ENCODE measurements around the gene CERS5. TPM values are rescaled to one million over a fixed set of nuclear protein-coding genes. Genes with fewer than 3 reads are reported as not detected.

Gene CERS5
- total and polyA plus RNA-seq, 10 of the 15 experiments (the other 5 are each of a cell fraction or from before 2014, with no cell fraction given): 6.8 to 50.1 (median 31.8) TPM

- ChIA-PET SMC1A (ENCODE audit: uncharacterized antibody, unreplicated experiment) (interaction anchor here (0.6 to 3.9 kb wide), 13 partner anchors 9 to 344 kb away, joined by 3 to 29 read pairs (median 3); partner anchors contain the start of genes CERS5 and COX14), CTCF (interaction anchor here (0.8 to 9.0 kb wide), 24 partner anchors 10 to 342 kb away, joined by 3 to 250 read pairs (median 5); partner anchors contain the start of genes CERS5, COX14, GPD1 and LIMA1), POLR2A (interaction anchor here (0.6 to 1.2 kb wide), 3 partner anchors 23 to 59 kb away, joined by 5 to 8 read pairs (median 5); no protein-coding TSS in a partner anchor), RAD21 (ENCODE audit: unreplicated experiment) (interaction anchor here (1.3 to 5.6 kb wide), 9 partner anchors 23 to 227 kb away, joined by 3 to 47 read pairs (median 5); partner anchors contain the start of genes CERS5 and COX14)
- H3K27ac ChIP-seq (ENCODE audit: control insufficient read depth, insufficient read depth): no peak overlapping the region
- DNase-seq (ENCODE audit: low read depth, low spot score) (no peak), ATAC-seq (no peak), FAIRE-seq (no peak)
- TF ChIP-seq HDAC6 (IDR thresholded peaks at IDR 0.05; ENCODE audit: unreplicated experiment) (no peak), LARP7 (IDR thresholded peaks at IDR 0.05) (no peak), POU2F2 (IDR thresholded peaks at IDR 0.05; ENCODE audit: borderline replicate concordance, low read depth, low read length) (no peak), ZBTB33 (IDR thresholded peaks at IDR 0.05) (no peak), SUPT20H (IDR thresholded peaks at IDR 0.05; ENCODE audit: borderline replicate concordance, control insufficient read depth, low read depth, low read length) (no peak), SRF (IDR thresholded peaks at IDR 0.05; ENCODE audit: low read depth in 2 of 2, low read length in 2 of 2) (no peak), HDAC2 (IDR thresholded peaks at IDR 0.05) (no peak), MTA3 (IDR thresholded peaks at IDR 0.05; ENCODE audit: borderline replicate concordance, low read length) (no peak), TCF7 (IDR thresholded peaks at IDR 0.05; ENCODE audit: borderline replicate concordance) (no peak), HSF1 (IDR thresholded peaks at IDR 0.05; ENCODE audit: low read depth, low read length) (no peak), POLR2AphosphoS5 (IDR thresholded peaks at IDR 0.05; ENCODE audit: low read length) (no peak), MYC (IDR thresholded peaks at IDR 0.05; ENCODE audit: insufficient read depth, insufficient read length, insufficient replicate concordance, low read length, severe bottlenecking) (no peak), CREM (IDR thresholded peaks at IDR 0.05; ENCODE audit: low read depth) (no peak), POLR2A (IDR thresholded peaks at IDR 0.05; ENCODE audit: low read depth, low read length) (no peak), NRF1 (conservative IDR thresholded peaks at IDR 0.05; ENCODE audit: low read depth, low read length) (no peak)
- TF ChIP-seq, protein P1, sequence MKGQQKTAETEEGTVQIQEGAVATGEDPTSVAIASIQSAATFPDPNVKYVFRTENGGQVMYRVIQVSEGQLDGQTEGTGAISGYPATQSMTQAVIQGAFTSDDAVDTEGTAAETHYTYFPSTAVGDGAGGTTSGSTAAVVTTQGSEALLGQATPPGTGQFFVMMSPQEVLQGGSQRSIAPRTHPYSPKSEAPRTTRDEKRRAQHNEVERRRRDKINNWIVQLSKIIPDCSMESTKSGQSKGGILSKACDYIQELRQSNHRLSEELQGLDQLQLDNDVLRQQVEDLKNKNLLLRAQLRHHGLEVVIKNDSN (IDR thresholded peaks at IDR 0.05; ENCODE audit: borderline replicate concordance, extremely low read length, insufficient read depth, low read depth, low read length): no peak
- no peaks in the 10 kb centered on the region for H3K27me3 ChIP-seq (replicated peaks in 1 of 2; ENCODE audit: control insufficient read depth in 2 of 2, insufficient read depth in 2 of 2, low read length in 1 of 2)
- intact Hi-C loops (cut with micrococcal nuclease; ENCODE audit: unreplicated experiment): loop anchor here (1.0 kb wide), 1 partner anchor 87 kb away; no protein-coding TSS in a partner anchor
- in situ Hi-C loops (cut with MboI): no loop called here
- 67% methylated on average over 3 of the region's 3 CpGs for WGBS (ENCODE audit: insufficient coverage, insufficient replicate concordance, low lambda C conversion rate, missing lambda C conversion rate)
- no peak overlapping the region for H2AFZ ChIP-seq (ENCODE audit: control insufficient read depth, low read depth, low read length)
- H3K36me3 ChIP-seq (ENCODE audit: control insufficient read depth in 2 of 2, insufficient read depth in 2 of 2, low read length in 1 of 2): peaks cover 0 to 20% of the 10 kb centered on the region in 2 experiments
- H3K79me2 ChIP-seq (ENCODE audit: control insufficient read depth, insufficient read depth, low read length): peaks cover 9% of the 10 kb centered on the region
- H3K4me1 ChIP-seq (ENCODE audit: control insufficient read depth, insufficient read depth, low read length): no peaks in the 10 kb centered on the region
- no peak overlapping the region for H3K4me2 ChIP-seq (ENCODE audit: control insufficient read depth, insufficient read depth)
- no peak overlapping the region for H3K4me3 ChIP-seq
- BruUV-seq (replicated peaks): no TSS peak
- H3K9me3 ChIP-seq (replicated peaks; ENCODE audit: control insufficient read depth, insufficient read depth, low read length): no peaks in the 10 kb centered on the region
- 0 out of 2 replicates have a peak, but pooled peaks cover 4% of the 10 kb centered on the region for H4K20me1 ChIP-seq (ENCODE audit: control insufficient read depth, insufficient read depth)
- no peak overlapping the region for H3K9ac ChIP-seq (ENCODE audit: control insufficient read depth, insufficient read depth, low read length)
These were observed 79.2 kb downstream of the CERS5 start for GRCh38 chr12:50087995-50088394.
